HFF-Myc (cell line): Measurements from ENCODE around the gene GCK.

ENCODE experiments used
- DNase-seq: peaks from one replicate; pipeline ENCODE4 v3.0.0-alpha.2; 2011; ENCODE audit warnings: low read depth; ENCODE audit errors: extremely low read depth
- H3K4me3 ChIP-seq: replicated peaks from 2 replicates; pipeline ENCODE4 v1.5.1; 2011; ENCODE audit warnings: low read depth, mild to moderate bottlenecking, control low read depth, low read length
- TF ChIP-seq, protein P1 (sequence below): IDR thresholded peaks from 2 replicates; pipeline ENCODE4 v1.5.1; 2012; ENCODE audit warnings: mild to moderate bottlenecking, low read depth, low read length, control low read depth; ENCODE audit errors: missing control alignments

GCK gene

DNA sequence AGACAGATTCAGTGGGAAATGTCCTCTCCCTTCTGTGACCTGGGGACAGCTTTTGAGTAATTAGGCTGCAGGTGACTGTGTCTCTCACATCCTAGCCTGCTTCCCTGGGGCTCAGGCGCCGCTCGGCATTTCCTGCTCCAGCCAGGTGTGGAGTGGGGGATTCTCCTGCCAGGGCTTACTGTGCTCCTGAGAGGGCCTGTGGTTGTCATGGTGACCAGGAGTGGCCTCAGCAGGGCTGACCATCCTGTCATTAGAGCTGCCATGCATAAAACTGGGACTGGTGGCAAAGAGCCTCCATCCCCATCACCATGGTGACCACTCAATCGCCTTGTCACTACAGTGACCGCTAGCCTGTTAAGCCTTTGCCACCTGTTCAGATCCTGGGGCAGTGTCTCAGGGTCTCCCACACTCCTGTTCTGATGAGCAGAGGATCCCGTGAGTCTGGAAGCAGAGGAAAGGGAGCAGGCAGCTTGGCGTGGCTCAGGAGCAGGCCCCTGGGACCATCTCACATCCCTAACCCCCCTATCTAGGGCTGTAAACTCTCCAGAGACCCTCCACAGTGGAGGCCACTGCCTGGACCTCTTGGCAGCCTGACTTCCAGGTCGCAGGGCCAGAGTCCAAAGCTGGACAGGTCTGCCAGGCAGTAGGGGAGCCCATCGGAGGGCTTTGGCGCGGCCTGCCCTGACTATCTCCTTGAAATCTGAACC, at the start of gene GCK:
Gene GCK, minus strand, starts transcription at position 154 of the 707 bp plus-strand sequence. CDS start 486 bp downstream, outside the sequence.
- H3K4me3 ChIP-seq, result no peak within 1 kb of the TSS
- TF ChIP-seq, protein P1, sequence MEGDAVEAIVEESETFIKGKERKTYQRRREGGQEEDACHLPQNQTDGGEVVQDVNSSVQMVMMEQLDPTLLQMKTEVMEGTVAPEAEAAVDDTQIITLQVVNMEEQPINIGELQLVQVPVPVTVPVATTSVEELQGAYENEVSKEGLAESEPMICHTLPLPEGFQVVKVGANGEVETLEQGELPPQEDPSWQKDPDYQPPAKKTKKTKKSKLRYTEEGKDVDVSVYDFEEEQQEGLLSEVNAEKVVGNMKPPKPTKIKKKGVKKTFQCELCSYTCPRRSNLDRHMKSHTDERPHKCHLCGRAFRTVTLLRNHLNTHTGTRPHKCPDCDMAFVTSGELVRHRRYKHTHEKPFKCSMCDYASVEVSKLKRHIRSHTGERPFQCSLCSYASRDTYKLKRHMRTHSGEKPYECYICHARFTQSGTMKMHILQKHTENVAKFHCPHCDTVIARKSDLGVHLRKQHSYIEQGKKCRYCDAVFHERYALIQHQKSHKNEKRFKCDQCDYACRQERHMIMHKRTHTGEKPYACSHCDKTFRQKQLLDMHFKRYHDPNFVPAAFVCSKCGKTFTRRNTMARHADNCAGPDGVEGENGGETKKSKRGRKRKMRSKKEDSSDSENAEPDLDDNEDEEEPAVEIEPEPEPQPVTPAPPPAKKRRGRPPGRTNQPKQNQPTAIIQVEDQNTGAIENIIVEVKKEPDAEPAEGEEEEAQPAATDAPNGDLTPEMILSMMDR, result no peak
- DNase-seq, result no peak

- H3K4me3 ChIP-seq, result no peak overlapping the region
- TF ChIP-seq, protein P1, result no peak
- DNase-seq, result no peak
Measured at GRCh38 chr7:44238116-44238695, 49.0 kb upstream of the GCK start.

DNA sequence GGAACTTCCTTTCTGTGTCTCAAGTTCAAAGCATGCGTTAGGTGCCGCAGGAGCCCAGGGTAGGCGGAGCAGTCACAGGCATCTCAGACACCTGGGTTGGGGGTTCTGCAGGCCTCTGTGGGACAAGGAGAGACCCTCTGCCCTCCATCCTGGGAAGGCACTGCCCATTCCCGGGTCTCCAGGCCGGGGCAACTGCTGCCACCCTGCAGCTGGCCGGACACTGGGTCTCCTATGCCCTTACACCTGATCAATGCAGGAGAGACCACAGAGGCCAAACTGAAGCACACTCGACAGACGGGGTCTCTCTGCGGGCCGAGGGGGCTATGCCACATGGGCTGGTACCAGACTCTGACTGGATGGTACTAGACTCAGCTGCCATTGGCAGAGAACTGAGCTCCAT, 48.5 kb upstream of the GCK start:
- no peak overlapping the region for H3K4me3 ChIP-seq
- DNase-seq, result no peak
- TF ChIP-seq, protein P1, result no peak

DNA sequence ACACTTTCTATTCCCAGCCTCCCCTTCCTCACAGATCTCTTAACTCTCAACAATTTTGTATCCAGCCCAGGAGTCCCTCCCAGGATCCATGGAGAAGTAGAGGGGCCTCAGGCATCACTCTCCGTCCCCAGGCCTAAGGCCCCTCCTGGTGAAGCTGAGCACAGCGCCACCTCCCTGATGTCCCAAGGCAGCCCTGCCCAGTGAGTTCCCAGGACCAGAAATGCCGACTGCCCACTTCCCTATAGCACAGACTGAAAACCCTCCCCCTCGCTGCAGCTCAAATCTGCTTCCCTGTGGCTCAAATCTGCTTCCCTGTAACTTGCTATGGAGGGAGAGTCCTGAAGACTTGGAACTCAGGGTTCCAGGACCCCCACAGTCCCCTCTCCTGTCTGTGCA, 47.1 kb upstream of the GCK start:
- DNase-seq, result no peak
- H3K4me3 ChIP-seq, result no peak overlapping the region
- TF ChIP-seq, protein P1, result no peak

DNA sequence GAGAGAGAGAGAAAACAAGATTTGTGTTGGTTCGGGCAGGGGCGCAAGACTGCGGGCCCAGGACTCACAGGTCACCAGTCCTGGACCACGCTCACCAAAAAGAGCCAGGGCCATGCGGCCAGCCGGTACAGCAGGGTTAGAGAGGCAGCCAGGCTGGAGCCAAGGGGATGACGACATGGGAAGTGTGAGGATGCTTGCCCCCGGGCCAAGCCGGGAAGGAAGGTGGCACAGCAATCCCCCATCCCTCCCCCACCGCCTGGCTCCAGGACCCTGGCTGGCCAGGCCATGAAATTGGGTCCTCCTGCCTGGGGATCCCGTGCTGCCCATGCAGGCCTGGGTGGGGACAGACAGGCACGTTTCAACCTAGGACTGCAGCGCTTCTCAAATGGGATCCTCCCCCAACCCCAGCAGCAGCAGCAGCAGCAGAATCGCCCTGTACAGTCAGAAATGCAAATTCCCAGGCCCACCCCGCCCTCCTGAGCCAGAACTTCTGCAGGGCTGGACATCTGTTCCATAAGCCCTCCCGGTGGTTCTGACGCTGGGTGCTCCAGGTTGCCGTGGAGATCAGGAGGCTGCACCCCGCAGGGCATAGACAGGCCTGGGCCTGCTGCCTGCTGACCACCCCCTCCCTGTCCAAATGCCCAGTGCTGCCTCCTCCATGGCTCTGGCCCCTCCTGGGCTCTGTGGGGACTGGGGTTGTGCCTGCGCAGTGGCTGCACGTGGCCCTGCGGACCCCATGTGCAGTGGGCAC, 46.5 kb upstream of the GCK start:
- TF ChIP-seq, protein P1, result no peak
- no peak for DNase-seq
- H3K4me3 ChIP-seq, result no peak overlapping the region

GRCh38 chr7:44235066-44235465, 45.8 kb upstream of the GCK start:
- no peak overlapping the region for H3K4me3 ChIP-seq
- TF ChIP-seq, protein P1, result no peak
- no peak for DNase-seq
